HL-60/S4 (cell line): ENCODE data around the gene DIP2C.
"Not testable (repeated sequence)": the region's sequence is repeated elsewhere in the genome, so short reads cannot be mapped to it uniquely, and the experiment has no call there.

Experiments
- in situ Hi-C: fragments of 300-500 bp; cut with MboI; formaldehyde crosslinking; loops from 2 replicates; pipeline ENCODE4 v1.14.3; 2022; ENCODE audit warnings: low sequenced_read_pairs

DIP2C gene

DNA sequence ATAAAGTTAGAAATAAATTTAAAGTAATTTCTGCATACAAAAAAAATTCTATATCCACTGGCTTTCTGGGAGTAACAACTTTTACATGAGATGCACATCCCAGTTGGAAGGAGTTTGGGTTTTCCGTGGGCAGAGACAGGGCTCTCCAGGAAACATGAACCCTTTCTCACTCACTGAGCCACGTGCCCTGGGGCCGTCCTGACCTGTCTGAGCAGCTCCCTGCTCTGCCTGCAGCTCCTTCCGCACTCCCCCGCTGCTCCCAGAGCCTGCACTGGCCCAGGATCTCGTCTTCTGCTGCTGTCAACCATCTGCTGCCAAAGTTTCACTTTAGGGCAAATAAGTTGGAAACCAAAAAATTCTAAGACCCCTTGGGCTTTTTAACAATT, 169.1 kb downstream of the DIP2C start:
- in situ Hi-C loops: no loop called here

DNA sequence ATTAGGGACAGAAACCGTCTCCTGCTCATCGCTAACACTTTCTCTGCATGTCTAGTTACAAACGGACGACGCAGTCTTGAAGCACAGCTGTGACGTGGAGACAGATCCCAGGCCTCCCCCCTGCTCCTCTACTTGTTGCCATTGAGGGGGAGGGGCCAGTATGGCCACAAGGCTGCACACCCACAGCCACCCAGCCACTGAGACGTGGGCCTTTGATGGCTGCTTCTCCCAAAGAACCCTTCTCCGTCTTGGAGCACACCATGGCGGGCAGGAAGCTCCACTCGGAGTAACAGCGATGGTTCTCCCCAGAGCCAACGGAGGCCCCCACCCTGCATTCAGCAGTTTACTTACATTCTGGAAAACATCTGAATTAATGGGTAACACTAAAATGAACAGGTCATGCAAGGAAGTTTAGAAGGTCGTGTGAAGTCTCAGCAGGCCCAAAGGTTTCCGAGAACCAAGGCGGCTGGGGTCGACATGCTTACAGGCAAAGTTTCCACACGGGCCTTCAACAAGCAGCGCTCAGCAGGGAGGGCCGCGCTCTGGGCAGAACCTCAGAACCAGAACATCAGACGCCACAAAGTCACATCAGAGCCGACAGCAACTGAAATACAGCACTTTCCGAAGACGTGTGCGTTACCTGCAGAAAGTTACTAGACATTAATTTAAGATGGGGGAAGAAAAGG, 169.6 kb downstream of the DIP2C start:
- in situ Hi-C loops: no loop called here

DNA sequence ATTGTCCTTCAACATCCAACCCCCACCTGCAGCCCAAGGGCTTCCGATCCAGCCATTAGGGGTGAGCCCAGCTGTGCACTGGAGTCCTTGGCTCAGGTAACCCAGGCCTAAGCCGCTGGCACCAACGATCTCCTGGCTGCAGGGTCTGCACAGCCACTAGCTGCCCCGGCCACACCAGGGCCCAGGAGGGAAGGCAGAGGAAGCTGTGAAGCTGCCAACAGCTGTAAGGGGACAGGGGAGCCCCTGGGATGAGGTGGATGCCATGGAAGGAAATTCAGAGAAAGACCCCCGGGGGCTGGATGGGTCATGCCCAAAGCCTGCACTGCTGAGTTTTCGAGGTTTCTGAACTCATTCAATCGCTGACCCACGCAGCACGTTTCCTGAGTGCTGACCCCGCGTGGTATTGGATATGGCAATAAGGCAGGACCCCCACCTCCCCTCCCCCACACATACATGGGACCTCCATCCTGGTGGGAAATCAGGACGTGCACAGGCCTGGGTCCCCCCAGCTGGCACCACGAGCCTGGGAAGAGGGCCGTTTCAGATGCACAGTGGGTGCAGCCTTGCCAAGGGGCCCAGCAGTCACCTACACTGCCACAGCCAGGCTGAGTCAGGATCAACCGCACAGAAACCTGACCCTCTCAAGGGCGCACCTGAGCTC, 170.3 kb downstream of the DIP2C start:
- in situ Hi-C loops: no loop called here

DNA sequence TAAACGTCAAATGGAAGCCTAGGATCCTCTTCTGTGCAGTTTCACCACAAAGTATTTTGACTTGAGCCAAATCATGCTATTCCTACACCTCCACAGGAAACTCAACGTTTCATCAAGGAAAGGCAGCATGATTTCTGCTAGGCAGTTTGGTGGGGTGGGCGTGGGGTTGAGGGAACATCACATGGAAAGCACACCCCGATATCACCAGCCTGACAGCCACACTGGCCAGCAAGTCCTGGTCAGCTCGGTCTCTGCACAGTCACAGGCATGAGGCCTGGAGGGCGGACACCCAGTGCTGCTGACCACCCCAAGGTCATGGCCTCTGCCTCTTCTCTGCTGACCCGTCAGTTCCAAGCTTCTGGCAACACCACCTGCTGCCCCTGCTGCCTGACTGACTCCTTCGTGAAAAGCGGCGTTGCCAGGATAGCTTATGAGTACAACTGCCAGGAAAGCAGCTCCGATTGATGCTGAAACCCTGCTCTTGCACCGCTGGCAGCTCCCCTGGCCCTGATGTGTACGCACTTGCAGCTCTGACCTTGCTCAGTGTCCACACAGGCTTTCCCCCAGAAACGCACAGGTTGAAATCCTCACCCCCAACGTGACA, 171.5 kb downstream of the DIP2C start:
- in situ Hi-C loops: no loop called here

DNA sequence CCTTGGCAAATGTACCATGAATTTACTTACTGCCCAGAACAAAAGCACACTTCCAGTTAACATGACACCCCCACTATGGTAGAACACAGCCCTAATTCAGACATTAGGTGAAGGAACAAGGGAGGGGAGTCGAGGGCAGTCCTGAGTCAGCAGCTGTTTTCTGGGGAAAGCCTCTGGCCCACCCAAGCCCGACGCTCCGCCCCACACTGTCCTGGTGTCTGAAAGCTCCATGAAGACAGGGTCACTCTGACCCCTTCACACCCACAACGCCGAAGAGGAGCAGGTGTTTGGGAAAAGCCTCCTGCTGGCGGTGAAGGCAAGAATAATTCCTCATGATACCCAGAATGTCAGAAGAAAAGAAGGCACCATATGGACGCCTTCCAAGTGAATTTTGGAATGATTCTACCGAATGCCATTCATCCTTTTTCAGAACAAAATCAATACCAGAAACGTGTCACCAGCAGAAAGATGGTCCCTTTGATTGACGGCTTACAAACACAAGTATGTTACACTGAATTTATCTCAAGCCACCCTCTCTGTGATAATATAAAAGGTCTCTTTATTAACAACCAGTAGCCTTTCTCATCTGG, 172.1 kb downstream of the DIP2C start:
- in situ Hi-C loops: no loop called here

DNA sequence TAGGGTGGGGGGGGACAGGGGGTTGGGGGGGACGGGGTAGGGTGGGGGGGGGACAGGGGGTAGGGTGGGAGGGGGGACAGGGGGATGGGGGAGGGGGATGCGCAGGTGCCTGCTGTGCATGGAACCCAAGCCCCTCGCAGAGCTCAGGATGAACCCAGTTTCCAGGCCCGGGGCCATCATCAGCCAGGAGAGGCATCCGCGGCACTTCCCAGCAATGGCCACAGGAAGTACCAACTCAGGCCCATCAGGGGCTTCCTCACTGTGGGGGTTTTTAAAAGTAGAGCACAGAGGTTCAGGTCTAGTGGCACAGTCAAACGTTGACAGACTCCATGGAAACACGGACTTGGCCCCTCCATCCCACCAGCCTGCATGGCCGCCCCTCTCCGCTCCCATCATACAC, 172.7 kb downstream of the DIP2C start:
- in situ Hi-C loops: no loop called here

DNA sequence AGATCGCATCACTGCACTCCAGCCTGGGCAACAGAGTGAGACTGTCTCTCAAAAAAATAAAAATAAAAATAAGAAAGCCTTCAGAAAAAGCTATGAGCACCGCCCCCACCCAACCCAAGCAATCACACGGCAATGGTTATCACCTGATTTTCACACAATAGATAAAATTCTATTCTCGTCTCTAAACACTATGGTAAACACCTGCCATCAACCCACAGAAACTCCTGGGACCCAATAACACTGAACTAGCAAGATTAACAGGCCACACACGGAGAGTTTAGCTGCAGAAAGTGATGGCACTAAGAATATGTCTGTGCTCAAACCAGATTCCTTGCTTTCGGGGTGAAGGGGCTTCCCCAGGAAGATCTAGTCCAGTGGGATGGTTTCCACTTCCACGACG, 173.8 kb downstream of the DIP2C start:
- in situ Hi-C loops: no loop called here

DNA sequence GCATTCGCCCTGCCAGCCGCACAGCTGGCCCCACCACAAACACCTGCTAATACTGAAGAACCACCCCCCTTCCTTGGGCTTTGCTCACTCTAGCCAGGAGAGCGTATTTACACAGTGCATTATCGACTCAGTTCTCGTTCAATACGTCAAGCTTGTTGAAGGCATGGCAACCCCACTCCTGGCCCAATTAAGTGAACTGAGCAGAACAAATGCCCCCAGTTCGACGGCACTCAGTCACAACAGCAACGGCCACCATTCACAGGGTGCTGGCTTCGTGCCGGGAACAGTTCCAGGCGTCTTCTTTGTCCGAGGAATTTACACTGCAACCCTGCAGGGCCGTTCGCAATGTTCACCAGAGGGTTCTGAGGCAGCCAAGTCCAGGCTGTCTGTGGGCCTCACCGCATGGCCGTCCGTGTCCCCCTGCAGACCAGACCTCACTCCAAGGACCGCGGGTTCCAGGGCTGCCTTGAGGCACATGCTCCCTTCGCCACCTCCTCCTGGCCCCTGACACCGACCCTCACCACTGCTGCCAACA, 175.3 kb downstream of the DIP2C start:
- in situ Hi-C loops: no loop called here

DNA sequence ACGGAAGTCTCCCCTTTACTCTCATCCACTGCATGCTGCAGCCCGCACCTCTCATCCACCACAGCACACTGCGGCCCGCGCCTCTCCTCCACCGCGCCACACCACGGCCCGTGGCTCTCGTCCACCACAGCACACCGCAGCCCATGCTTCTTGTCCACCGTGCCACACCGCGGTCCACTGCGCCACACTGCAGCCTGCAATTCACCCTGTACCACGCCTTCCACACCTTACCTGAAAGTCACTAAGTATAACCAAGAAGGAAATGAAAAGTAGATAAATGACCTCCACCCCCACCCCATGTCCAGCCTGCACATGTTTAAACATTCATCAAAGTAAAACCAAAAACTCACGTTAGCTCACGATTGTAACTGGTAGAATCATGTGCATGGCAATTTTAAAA, 176.1 kb downstream of the DIP2C start:
- in situ Hi-C loops: no loop called here

DNA sequence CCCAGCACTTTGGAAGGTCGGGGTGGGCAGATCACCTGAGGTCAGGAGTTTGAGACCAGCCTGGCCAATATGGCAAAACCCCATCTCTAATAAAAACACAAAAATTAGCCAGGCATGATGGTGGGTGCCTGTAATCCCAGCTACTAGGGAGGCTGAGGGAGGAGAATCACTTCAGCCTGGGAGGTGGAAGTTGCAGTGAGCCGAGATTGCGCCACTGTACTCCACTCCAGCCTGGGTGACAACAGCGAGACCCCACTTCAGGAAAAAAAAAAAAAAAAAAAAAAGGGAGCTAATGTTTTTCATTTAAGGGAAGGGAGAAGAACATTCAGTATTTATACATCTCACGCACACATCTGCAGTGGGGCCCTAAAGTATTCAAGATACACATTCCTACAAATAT, 176.8 kb downstream of the DIP2C start:
- in situ Hi-C loops: not testable (repeated sequence)

DNA sequence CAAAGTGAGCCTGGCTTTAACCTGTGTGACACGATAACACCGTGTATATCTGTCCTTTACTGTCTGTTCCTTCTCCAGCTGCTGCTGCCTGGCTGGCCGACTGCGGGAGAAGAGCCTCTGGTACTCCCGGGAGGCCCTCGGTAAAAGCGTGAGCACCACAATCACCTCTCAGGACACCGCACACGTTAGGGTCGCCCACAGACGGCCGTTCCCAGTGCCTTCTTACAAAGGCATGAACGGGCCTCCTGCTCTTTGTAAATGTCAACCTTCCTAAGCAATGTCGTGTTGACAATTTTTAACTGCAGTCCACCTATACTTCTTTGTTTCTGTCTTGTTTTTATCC, 177.6 kb downstream of the DIP2C start:
- in situ Hi-C loops: no loop called here

DNA sequence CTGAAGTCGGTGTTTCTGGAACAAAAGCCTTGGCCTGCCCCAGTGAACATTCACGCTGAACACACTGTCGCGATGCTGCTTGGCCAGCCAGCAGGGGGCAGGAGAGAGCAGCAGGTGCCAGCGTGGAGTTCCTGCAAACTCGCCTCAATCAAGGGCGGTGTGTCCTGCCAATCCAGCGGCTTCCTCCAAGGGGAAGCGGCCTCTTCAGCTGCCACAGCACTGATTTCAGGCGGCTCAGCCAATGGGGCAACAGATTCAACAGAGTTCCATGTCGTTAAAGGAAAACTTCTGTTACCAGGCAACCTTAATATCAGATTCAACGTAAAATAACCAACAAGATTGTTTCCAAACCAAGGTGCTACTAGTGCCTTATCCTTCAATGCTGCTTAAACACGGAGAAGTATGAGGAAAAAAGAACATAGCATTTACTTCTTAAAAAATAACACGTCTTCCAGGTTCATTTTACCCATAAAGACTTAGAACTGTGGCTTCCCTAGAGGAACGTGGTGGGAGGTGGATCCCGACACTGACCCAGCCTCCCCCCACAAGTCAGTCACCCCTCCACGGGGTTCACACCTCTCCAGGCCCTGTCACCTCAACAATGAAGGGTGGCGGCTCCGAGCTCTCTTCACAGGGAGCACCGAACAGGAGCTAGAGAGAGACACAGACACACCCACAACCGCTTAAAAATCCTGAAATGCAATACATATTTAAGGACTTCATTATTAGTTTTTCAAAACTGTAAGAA, 178.2 kb downstream of the DIP2C start:
- in situ Hi-C loops: no loop called here

DNA sequence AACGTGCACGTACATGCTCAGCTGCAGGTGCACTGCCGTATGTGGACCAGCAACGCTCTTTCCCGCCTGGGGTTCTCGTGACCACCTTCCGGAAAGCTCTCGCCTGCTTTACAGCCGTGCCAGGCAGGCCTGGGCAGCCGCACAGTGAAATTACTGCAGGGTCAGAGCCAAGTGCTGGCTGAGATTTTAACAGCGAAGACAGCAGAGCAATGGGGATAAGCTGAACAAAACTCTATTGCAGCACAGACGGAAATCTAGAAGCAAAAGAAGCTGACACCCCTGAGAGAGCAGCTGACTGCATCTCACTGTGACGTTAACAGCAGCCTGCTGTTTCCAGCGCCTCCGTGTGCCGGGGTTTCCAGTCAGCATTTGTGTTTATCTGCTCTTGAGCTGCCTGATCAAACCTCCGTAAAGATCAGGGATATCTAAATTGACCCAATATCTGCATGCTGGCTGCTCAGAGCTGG, 179.0 kb downstream of the DIP2C start:
- in situ Hi-C loops: no loop called here

DNA sequence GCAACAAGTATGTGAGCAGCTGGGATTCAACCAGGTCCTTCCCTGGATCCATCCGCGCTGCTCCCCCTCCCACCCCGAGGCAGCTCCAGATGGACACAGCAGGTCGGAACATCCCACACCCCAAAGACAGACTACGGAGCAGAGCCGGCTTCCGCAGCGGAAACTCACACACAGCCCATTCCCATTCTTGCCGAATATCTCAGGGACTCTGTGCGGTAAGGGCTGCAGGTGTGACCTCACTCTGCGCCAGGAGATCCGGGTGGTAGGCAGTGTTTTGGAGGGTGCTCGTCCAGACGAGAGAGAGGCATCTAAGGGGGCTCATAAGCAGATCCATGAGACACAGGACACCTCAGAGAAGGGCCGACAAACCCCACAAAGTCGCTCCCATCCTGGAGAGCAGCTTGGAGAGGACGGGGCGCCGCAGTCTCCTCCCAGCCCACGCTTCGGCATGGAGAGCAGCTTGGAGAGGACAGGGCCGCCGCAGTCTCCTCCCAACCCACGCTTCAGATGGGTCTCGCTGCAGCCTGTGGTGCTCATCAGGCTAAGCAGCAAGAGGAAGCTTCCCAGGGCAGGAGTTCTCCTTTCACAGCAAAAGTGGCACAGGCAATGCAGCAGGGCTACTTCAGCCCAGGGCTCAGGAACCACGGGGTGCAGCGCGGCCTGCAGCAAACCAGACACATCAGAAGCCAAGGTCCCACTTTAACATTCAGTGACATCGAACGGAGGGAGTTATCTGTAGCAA, 179.9 kb downstream of the DIP2C start:
- in situ Hi-C loops: no loop called here

DNA sequence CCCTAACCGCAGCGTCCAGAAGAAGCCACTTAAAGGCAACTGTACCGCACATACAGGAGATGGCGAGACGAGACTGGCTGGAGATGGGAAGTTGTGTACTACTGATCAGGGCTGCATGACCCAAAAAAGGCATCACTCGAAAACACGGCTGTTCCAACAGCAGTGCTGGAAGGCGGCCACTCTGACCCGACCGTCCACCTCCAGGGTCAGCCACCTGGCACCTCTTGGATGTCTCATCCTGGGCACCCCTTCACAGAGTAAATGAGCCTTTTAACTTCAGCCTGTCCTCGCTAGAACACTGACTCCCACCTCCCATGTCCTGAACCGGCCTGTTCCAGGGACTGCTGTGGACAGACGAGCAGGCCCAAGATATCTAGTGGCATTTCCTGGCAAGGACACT, 180.7 kb downstream of the DIP2C start:
- in situ Hi-C loops: no loop called here

DNA sequence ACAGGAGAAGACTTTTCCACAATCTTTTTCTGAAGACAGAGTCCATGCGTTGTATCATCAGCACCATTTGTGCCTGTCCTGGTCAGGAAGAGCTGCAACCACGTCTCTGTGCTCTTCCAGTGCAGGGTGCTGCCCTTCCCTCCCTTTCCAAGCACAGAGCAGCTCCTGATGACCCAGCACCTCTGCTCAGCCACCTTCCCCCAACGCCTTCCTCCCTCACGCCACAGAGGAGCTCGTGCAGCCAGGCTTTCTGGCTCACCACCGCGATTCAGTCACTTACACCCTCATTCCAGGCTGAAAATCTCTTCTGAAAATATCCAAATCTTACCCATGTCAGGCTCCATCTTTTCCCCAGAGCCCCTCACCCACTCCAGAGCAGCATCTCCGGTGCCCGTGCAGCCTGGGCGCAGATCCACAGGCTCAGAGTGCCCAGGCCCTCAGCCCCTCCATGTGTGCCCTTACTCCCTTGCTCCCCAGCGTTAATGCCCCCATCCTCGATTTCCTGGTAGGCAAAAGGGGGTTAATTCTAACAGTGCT, 181.5 kb downstream of the DIP2C start:
- in situ Hi-C loops: no loop called here

DNA sequence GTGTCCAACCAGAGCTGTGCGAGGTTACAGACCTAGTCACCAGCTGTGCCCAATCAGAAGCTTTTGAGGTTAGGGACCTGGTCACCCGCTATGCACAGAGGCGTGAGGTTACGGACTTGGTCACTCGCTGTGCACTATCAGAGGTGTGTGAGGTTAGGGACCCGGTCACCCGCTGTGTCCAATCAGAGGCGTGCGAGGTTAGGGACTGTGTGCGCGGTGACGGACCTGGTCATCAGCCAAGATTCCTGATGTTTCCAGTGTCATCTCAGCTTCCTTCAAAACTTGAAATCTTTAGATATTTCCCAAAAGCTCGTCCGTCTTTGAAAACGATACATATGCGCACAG, 182.1 kb downstream of the DIP2C start:
- in situ Hi-C loops: no loop called here

DNA sequence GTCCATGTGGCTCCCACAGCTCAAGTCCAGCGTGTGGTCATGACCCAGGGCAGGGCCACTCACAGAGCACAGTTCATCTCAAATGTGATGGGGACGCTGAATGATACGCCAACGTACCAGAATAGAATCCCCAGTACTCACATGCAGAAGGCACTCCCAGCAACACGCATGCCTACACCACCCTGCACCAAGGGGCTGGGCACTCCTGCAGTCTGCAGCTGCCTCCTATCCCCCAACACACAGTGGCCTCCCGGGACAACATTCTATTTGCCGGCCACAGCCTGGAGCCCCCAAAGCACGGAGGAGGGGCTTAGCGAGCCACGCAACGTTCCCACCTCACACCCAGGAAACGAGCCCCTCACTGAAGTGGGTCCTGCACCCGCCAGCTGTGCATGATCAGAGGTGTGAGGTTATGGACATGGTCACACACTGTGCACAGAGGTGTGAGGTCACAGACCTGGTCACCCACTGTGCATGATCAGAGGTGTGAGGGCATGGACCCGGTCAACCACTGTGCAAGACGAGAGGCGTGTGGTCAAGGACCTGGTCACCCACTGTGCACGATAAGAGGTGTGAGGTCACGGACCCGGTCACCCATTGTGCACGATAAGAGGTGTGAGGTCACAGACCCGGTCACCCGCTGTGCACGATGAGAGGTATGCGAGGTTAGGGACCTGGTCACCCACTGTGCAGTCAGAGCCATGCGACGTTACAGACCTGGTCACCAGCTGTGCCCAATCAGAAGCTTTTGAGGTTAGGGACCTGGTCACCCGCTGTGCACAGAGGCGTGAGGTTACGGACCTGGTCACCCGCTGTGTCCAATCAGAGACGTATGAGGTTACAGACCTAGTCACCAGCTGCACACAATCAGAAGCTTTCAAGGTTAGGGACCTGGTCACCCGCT, 182.8 kb downstream of the DIP2C start:
- in situ Hi-C loops: no loop called here

DNA sequence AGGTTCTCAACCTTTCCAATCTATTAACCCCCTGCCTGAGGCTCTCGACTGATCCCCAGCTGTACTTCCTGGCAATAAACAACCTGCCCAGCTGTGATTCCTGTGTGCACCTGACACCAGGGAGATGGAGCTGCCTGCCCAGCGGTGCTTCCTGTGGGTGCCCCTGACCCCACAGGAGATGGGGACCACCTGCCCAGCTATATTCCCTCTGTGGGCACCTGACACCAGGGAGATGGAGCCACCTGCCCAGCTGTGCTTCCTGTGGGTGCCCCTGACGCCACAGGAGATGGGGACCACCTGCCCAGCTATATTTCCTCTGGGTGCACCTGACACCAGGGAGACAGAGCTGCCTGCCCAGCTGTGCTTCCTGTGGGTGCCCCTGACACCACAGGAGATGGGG, 184.0 kb downstream of the DIP2C start:
- in situ Hi-C loops: no loop called here
